HG02981 (cell line): Measurements from ENCODE around the gene SPRYD3.
"Not testable (repeated sequence)": the region's sequence is repeated elsewhere in the genome, so short reads cannot be mapped to it uniquely, and the experiment has no call there.

Experiments
- ATAC-seq: cut with Tn5 transposase; IDR thresholded peaks from one replicate; pipeline ENCODE4 v1.9.1; 2021; ENCODE audit warnings: mild to moderate bottlenecking, moderate library complexity; ENCODE audit not compliant: unreplicated experiment

Gene SPRYD3

DNA sequence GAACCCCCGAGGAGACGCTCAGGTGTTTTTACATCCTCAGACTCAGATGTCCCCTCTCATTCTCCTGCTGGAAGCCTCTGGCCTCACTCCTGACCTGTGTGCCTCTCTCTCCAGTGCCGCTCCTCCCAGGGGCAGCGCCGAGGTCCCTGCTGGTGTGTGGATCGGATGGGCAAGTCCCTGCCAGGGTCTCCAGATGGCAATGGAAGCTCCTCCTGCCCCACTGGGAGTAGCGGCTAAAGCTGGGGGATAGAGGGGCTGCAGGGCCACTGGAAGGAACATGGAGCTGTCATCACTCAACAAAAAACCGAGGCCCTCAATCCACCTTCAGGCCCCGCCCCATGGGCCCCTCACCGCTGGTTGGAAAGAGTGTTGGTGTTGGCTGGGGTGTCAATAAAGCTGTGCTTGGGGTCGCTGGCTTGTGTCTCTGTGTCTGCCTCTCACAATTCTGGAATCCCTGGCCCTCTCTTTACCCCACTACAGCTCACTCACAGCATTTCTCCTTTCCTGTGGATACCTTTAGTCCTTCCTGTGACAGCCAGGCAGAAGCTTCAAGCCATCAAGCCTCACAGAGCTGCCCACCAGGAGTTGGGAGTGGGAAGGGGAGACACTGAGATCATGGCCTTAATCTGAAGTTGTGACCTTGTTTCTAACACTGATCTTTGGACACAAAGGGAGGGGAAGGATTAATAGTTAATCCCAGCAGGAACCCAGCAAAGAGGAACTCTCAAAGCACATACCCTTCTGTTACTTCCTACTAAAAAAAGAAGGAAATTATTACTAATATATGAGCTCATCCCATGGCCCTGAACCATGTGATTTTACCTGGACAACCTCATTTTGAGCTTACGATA lies 23.0 kb upstream of the SPRYD3 start:
- ATAC-seq, result no peak

DNA sequence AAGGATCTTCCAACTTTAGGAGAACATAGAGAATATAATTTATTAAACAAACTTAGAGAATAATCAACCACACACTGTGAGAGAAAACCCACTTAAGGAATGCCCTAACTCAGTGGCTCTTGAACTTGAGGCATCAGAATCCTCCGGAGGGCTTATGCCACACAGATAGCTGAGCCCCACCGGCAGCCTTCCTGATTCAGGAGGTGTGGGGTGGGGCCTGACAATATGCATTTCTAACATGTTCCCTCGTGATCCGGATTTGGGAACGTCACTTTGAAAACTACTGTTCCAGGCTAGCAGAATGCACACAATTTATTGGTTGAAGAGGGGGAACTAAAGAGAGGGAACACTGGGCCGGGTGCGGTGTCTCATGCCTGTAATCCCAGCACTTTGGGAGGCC lies 22.1 kb upstream of the SPRYD3 start:
- ATAC-seq, result no peak

DNA sequence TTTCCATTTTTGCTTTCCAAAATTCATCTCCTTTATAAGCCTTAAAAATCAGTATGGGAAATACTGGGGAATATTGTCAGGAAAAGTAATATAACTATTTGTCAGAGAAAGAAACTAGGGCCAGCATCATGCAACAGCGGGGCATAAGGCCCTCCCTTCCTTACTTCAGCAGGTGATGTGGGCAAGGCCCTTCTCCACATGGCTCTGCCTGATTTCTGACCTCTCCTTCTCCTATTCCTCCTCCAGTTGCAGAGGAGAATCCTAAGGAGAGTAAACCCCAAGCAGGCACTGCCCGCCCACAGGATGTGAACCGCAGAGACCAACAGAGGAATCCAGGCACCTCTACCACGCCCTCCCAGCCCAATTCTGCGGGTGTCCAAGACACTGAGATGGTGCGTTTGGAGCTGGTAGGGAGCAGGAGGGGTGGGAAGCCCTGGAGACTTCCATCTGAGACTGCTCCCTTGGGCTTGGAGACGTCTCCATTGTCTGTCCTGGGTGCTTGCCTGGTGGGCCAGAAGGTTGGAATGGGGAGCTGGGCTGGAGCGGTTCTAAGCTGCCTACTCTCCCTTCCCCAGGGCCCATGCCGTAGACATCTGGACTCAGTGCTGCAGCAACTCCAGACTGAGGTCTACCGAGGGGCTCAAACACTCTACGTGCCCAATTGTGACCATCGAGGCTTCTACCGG lies 21.4 kb upstream of the SPRYD3 start:
- no peak for ATAC-seq

DNA sequence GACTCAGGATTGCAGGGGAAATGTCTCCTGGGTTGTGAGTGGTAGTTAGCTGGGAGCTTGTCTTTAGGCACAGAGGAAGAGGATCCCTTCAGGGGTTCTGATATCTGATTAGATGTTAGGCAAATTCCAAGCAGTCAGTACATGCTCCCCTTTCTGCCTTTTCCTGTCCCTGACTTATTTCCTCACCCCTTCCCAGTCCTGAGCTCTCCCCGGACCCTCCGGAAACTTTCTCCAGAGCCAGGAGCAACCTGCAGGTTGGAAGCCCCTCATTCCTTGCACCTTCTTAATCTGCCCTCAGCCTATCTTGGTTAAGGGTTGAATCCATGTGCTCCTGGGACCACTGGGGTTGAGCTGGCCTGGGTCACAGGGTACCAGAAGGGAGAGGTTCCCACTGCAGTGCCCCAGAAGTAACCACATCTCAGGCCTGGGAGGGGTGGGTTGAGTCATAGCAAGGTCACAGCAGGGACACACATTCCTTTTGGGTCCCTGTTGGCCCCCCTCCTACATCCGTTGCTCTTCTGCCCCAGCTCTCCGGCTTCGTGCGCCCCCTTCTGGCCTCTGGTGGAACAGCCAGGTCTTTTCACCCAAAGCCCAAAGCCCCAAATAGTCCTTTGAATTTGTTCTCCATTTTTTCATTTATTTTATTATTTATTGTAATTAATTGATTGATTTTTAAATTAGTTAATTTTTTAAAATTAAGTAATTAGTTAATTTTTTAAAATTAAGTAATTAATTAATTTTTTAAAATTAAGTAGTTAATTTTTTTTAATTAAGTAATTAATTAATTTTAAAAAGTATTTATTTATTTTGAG lies 20.1 kb upstream of the SPRYD3 start:
- ATAC-seq, result no peak

DNA sequence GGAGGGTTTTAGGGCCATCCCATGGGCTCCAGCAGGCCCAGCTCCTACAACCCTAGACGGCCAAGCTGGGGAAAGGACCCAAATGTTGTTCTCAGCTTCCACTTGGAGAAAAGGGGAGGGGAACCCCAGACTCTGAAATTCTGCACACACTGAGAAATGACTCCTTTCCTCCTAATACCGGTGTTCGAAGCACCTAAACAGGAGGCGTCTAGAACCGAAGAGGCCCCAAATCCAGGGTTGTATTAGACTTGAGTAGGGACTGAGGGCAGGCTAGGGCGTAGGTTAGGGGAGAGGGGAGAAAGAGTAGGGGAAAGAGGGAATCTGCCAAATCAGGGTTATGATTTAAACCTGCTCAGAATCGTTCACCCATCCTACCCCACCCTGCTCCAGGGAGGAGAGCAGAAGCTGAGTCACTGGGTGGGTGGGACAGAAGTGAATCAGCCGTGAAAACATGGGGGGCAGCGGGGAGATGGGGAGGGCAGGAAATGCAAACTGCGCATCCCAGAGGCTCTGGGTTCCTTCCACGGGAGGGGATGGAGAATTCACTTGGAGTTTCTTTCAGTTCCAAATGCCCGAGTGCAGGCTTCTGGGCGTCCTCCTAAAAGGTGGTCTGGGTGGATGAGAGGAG lies 19.3 kb upstream of the SPRYD3 start:
- no peak for ATAC-seq

DNA sequence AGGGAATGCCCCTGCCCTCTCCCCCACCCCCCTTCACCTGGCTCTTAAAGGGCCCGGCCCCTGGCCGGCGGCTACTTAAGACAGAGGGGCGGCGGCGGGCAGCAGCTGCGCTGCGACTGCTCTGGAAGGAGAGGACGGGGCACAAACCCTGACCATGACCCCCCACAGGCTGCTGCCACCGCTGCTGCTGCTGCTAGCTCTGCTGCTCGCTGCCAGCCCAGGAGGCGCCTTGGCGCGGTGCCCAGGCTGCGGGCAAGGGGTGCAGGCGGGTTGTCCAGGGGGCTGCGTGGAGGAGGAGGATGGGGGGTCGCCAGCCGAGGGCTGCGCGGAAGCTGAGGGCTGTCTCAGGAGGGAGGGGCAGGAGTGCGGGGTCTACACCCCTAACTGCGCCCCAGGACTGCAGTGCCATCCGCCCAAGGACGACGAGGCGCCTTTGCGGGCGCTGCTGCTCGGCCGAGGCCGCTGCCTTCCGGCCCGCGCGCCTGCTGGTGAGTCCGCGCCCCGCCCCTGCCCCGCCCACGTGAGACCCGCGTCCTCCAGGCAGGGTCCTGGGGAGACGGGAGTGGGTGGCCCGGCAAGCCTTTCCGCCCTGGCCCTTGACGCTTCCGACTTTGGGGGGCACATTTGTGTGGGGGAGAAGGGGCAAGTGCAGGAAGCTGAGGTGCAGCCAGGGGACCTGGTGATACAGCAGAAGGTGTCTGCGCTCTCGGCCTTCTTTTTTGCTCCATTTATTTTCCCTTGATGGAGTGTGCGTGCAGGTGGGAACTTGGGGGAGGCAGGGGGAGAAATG lies 18.6 kb upstream of the SPRYD3 start, which contains the start of gene IGFBP6:
IGFBP6 (plus strand) TSS at position 104 of the 790 bp plus-strand sequence; CDS start at position 155, 51 bp downstream.
- ATAC-seq, result no peak

DNA sequence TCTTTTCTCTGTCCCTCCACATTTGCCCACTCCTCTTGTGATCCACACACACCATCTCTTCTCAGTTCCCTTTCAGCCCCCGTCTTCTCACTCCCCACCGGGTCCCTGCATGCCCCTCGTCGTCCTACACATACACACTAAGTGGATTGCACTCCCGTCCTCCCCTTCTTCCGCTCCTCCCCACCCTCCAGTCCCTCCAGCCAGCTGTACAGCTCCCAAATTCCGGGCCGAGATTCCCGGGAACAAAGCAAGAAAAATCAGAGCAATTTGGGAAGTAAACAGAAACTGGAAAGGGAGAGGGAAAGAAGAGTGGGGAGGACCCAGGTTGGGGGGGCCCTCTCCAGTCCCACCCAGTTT lies 18.0 kb upstream of the SPRYD3 start:
- no peak for ATAC-seq

DNA sequence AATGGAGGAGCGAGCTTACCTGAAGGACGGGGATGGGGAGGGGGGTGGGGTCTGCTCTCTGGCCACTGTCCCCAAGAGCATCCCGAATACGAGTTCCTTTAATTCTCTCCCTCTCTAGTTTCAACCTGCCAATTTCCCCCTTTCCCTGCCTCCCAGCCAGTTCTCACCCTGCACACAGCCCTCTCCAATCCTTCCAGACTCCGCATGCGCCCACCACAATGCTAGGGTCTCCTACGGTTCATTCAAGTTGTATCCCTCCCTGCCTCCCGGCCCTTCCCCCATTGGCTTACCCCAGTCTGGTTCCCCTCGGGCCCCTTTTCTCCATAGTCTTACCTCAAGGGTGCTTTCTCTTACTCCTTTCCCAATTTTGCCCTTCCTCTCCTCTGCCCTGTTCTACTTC lies 17.6 kb upstream of the SPRYD3 start:
- ATAC-seq, result no peak

DNA sequence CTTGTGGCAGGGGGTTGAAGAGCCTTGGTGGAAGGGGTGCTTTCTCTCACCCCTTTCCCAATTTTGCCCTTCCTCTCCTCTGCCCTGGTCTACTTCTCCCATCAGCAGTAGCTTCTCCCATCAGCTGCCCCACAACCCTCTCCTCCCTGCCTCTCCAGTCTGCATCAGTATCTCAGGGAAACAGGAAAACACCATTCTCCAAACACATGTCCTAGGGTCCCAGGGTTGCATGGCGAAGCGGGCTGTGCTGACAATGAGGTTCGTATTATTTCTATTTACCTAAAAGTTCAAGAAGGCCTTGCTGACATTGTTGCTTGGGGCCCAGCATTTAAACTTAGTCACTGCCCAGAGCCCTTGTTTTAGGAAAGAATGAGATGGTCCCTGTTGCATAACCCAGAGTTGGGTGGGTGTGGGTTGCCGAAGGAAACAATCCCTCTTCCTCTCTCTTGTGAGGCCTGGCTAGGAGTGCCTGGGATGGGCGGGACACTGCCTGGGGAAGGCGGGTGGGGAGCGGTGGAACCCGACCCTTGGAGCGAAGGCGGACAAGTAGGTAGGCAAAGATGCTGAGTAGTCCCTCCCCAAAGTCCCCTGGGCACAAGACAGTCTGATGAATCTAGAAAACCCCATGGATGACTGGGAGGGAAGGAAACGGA lies 17.0 kb upstream of the SPRYD3 start:
- no peak for ATAC-seq

DNA sequence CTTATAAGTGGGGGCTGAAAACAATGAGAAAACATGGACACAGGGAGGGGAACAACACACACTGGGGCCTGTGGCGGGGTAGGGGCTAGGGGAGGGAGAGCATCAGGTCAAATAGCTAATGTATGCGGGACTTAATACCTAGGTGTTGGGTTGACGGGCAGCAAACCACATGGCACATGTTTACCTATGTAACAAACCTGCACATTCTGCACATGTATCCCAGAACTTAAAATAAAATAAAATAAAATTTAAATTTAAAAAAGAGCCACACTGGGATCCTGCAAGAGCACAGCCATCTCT lies 16.4 kb upstream of the SPRYD3 start:
- ATAC-seq, result not testable (repeated sequence)

DNA sequence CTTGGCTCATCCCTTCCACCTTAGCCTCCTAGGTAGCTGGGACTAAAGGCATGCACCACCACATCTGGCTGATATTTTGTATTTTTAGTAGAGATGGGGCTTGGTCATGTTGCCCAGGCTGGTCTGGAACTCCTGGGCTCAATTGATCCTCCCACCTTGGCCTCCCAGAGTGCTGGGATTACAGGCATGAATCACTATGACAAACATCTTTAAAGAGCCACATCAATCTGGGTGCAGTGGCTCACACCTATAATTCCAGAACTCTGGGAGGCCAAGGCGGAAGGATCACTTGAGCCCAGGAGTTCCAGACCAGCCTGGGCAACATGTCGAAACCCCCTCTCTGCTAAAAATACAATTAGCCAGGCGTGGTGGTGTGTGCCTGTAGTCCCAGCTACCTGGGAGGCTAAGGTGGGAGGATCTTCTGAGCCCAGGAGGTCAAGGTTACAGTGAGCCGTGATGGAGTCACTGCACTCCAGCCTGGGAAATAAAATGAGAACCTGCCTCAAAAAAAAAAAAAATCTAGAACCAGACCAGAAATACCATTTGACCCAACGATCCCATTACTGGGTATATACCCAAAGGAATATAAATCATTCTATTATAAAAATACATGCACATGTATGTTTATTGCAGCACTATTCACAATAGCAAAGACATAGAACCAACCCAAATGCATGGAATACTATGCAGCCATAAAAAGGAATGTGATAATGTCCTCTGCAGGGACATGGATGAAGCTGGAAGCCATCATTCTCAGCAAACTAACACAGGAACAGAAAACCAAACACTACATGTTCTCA lies 15.8 kb upstream of the SPRYD3 start:
- ATAC-seq, result not testable (repeated sequence)

DNA sequence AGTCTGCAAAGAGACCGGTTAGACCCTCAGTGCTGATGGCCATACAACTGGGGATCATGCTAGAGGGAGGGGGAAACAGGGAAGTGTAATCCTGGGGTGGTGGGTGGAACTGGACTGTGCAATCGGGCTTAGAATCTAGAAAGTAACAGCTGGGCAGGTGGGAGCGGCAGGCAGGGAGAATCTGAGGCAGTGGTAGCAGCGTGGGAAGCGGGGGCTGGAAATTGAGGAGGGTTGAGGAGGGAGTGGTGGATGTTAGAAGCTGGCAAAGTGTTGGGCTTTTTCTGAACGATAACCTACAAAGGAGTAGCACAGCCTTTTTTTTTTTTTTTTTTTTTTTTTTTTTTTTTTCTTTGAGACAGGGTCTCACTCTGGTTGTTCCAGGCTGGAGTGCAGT lies 15.2 kb upstream of the SPRYD3 start:
- no peak for ATAC-seq

DNA sequence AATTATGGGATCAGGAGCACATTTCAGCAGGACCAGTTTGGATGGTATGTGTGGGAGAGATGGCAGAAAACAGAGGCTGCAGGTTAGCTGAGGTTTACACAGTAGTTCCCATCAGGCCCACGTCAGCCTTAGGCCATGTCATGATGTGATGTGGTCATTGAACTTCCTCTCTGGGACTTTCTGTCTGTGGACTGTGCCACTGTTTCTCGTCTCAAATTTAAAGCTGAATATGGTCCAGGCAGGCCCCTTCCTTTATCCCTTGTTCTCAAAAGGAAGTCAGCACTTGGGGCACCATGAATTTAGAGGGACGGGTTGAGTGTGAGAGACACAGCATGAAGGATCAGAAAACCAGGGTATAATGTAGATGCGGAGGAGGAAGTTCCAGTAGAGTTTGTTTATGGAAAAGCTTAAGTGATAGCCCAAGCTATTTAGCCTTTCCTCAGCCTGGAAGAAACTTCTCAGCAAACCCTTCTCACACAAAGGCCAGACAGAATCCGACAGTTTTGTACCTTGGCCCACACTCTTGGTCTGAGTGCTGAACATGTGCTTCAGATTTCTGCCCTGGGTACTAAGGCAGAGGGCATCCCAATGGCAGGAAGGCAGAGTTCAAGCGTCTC lies 14.7 kb upstream of the SPRYD3 start:
- ATAC-seq, result no peak

DNA sequence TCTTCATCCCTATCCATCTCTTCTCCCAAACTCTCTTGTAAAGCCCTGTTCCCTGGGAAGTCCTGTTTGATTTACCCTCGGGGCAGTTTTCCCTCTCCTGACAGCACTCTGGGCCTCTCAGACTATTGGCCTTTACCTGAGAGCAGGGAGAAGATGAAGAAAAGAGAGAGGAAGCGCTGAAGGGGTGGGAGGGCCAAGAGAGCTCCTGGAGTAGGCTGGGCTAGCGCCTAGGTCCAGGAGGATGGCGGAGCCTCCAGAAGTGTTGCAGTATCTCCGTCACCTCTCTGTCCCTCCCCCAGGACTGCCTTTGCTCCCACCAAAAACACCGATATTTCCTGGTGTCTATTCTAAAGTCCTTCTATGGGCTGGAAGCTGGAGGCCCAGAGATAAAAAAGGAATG lies 12.6 kb upstream of the SPRYD3 start:
- ATAC-seq, result no peak

DNA sequence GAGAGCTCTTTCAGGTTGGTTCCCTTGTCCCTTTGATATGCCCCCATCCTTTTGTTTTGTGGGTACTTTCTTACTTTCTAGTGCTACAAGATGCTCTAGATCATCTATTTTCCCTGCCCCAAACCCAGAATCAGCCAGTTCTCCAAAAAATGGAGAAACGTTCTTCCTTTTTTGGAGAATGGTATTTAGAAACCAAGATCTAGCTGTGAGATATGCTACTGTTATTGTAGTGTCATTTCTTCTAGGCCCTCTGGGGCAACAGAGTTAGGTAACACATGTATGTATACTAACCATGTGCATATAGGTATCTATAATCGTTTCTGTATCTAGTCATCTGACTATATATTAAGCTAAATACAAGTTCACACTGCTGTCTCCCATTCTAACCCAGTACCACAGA lies 11.4 kb upstream of the SPRYD3 start:
- no peak for ATAC-seq

DNA sequence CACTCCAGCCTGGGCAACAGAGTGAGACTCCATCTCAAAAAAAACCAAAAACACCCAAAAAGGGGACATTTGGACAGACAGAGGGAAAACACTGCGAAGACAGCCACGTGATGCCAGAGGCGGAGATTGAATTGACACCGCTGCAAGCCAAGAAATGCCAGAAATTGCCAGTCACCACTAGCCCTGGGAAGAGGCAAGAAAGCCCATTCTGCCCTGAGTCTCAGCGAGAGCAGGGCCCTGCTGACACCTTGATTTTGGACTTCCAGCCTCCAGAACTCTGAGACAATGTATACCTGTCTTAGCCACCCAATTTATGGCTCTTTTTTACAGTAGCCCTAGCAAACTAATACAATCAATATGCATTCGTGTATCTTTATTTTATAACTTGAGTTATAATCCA lies 10.9 kb upstream of the SPRYD3 start:
- ATAC-seq, result no peak

DNA sequence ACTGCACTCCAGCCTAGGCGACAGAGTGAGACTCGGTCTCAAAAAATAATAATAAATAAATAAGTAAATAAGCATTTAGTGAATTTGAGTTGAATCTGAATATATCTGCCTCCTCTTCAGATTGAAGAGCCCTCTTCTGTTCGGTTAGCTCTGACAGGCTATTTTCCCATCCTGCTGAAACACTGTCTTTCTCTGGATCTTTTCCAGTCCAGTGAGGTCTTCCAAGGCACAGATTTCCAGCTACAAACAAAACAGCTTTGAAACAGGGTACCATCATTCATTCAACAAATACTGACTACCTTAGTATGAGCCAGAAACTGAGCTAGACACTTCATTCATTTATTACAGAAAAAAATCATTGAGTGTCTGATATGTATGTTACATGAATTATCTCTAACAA lies 7.2 kb upstream of the SPRYD3 start:
- no peak for ATAC-seq

DNA sequence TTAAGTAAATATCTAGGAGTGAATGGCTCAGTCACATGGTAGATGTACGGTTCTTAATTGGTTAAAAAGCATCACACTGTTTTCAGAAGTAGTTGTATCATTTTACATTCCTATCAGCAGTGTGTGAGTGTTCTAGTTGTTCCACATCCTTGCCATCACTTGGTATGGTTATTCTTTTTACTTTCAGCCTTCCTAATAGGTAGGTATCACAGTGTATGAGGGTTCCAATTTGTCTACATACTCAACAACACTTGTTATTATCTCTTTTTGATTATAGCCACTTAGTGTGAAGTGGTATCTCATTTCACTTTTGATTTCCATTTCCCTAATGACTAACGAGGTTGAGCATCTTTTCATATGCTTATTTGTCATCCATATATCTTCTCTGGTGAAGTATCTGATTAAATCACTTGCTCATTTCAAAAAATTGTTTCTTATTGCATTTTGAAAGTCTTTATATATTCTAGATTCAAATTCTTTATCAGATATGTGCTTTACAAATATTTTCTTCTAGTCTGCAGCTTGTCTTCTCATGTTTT lies 3.5 kb upstream of the SPRYD3 start:
- no peak for ATAC-seq
